Stimulated activated naive CD8-positive, alpha-beta T cell treated with anti-CD3 and anti-CD28 coated beads, Interleukin-15, amount 100 ng/mL, for 72 hours (primary cell): Measurements from ENCODE around the gene CIITA.

ENCODE experiments used
- ATAC-seq: fragments of 150-1000 bp; cut with Tn5 transposase; 2 replicates; pipeline ENCODE4 v1.10.0; 2021; ENCODE audit warnings: mild to moderate bottlenecking, moderate library complexity
- DNase-seq, 2 donors: peaks; one replicate each; pipeline ENCODE4 v3.0.0; 2021 to 2022
- H3K27ac Mint-ChIP-seq, 2 donors: one replicate each; pipeline ENCODE4 v1.8.0; 2022; ENCODE audit warnings: mild to moderate bottlenecking in 2 of 2, mixed read lengths in 2 of 2, moderate library complexity in 2 of 2
- H3K27me3 Mint-ChIP-seq: one replicate; pipeline ENCODE4 v1.8.0; 2022; ENCODE audit warnings: mixed read lengths
- H3K4me1 Mint-ChIP-seq: one replicate; pipeline ENCODE4 v1.8.0; 2022; ENCODE audit warnings: mild to moderate bottlenecking, mixed read lengths
- H3K4me3 Mint-ChIP-seq, 2 donors: one replicate each; pipeline ENCODE4 v1.8.0; 2022; ENCODE audit warnings: mild to moderate bottlenecking in 2 of 2, mixed read lengths in 2 of 2, moderate library complexity in 1 of 2
- H3K9me3 Mint-ChIP-seq, 2 donors: one replicate each; pipeline ENCODE4 v1.8.0; 2022; ENCODE audit warnings: mixed read lengths in 2 of 2

CIITA gene

GRCh38 chr16:10846213-10846998 lies 30.6 kb upstream of the CIITA start:
- Mint-ChIP-seq H3K4me3 (no peak overlapping the region), H3K9me3 (no peaks in the 10 kb centered on the region), H3K27ac (no peak overlapping the region), H3K4me1 (no peaks in the 10 kb centered on the region), H3K27me3 (peaks cover 41% of the 10 kb centered on the region)
- ATAC-seq: no peak
- DNase-seq: no peak

- Mint-ChIP-seq H3K27ac (no peak overlapping the region), H3K9me3 (no peaks in the 10 kb centered on the region), H3K4me3 (no peak overlapping the region), H3K4me1 (peaks cover 3% of the 10 kb centered on the region), H3K27me3 (peaks cover 36% of the 10 kb centered on the region)
- no peak for ATAC-seq
- DNase-seq: no peak
Measured at GRCh38 chr16:10847176-10847575, 29.8 kb upstream of the CIITA start.

GRCh38 chr16:10849736-10850477 lies 27.1 kb upstream of the CIITA start:
- ATAC-seq: no peak
- Mint-ChIP-seq H3K4me1 (peaks cover 12% of the 10 kb centered on the region), H3K4me3 (no peak overlapping the region), H3K9me3 (no peaks in the 10 kb centered on the region), H3K27ac (no peak overlapping the region), H3K27me3 (peaks cover 28% of the 10 kb centered on the region)
- DNase-seq: no peak

DNA sequence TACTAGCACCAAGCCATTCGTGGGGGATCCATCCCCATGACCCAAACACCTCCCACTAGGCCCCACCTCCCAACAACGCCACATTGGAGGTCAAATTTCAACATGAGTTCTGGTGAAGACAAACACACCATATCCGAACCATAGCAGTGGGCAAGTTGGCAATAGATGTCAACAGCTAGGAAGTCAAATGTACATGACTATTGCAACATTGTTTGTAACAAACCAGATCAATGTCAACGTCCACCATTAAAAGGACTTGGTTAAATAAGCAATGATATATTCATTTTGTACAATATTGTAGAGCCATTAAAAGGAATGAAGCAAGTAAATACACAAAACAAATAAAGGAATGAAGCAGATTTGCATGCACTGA lies 26.5 kb upstream of the CIITA start:
- Mint-ChIP-seq H3K27ac (no peak overlapping the region), H3K4me1 (peaks cover 12% of the 10 kb centered on the region), H3K4me3 (no peak overlapping the region), H3K9me3 (no peaks in the 10 kb centered on the region), H3K27me3 (peaks cover 28% of the 10 kb centered on the region)
- no peak for DNase-seq
- no peak for ATAC-seq

DNA sequence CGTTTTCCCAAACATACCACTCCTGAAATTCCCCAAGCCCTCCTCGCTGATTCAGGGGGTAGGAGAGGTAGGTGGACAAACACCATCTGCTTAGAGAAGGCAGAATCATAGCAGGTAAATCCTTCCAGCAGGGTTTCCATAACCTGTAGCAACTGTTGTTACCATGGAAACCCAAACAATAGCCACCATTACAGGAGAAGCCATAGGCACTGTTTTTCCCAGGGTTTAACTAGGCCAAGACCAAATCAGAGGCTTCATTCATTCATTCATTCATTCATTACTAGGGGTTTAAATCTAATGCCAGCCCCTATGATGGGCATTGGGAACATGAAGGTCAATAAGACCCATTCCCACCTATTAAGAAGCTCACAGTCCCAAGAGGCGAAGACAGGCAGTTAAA lies 25.5 kb upstream of the CIITA start:
- no peaks in the 10 kb centered on the region for H3K9me3 Mint-ChIP-seq
- H3K27ac Mint-ChIP-seq: no peak overlapping the region
- ATAC-seq: no peak
- no peak overlapping the region for H3K4me3 Mint-ChIP-seq
- no peak for DNase-seq
- peaks cover 28% of the 10 kb centered on the region for H3K27me3 Mint-ChIP-seq
- H3K4me1 Mint-ChIP-seq: peaks cover 12% of the 10 kb centered on the region

GRCh38 chr16:10852286-10852685 lies 24.7 kb upstream of the CIITA start:
- H3K4me1 Mint-ChIP-seq: peaks cover 12% of the 10 kb centered on the region
- no peak overlapping the region for H3K4me3 Mint-ChIP-seq
- peaks cover 20% of the 10 kb centered on the region for H3K27me3 Mint-ChIP-seq
- H3K9me3 Mint-ChIP-seq: no peaks in the 10 kb centered on the region
- no peak for DNase-seq
- no peak for ATAC-seq
- H3K27ac Mint-ChIP-seq: no peak overlapping the region

GRCh38 chr16:10852948-10853347 lies 24.1 kb upstream of the CIITA start:
- Mint-ChIP-seq H3K27ac (no peak overlapping the region), H3K9me3 (peaks cover 0 to 1% of the 10 kb centered on the region in 2 donors), H3K4me3 (no peak overlapping the region), H3K4me1 (peaks cover 12% of the 10 kb centered on the region), H3K27me3 (peaks cover 14% of the 10 kb centered on the region)
- DNase-seq: no peak
- ATAC-seq: no peak

DNA sequence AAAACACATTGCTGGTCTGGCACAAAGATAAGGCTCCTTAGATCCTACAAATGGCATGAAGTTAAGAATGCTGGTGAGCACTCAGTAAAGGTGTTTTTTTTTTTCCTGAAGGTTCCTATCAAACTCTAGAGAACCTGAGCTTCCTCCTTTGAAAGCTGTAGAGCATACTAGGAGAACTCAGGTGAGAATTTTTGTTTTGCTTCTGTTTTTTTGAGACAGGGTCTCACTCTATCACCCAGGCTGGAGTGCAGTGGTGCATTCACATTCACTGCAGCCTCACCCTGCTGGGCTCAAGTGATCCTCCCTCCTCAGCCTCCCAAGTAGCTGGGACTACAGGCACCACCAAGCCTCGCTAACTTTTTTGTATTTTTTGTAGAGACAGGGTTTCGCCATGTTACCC lies 21.0 kb upstream of the CIITA start:
- H3K27ac Mint-ChIP-seq: no peak overlapping the region
- no peak for ATAC-seq
- DNase-seq: no peak
- H3K9me3 Mint-ChIP-seq: peaks cover 10 to 20% of the 10 kb centered on the region in 2 donors
- H3K27me3 Mint-ChIP-seq: peaks cover 16% of the 10 kb centered on the region
- peaks cover 12% of the 10 kb centered on the region for H3K4me1 Mint-ChIP-seq
- no peak overlapping the region for H3K4me3 Mint-ChIP-seq

DNA sequence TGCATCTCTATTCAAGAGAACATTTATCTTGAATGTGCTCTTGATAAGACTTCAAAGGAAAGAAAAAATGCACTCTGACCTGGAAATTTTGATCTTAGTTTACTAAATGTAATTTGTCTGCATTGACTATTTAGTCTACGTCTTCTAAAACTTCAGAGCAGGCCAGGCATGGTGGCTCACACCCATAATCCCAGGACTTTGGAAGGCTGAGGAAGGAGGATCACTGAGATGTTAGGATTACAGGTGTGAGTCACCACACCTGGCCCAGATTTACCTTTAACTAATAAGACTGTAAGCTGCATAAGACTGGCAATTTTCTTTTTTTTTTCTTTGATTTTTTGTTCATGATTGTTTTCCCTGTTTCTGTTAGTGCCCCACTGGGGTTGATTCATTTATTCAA lies 18.8 kb upstream of the CIITA start:
- H3K27ac Mint-ChIP-seq: no peak overlapping the region
- peaks cover 36% of the 10 kb centered on the region for H3K27me3 Mint-ChIP-seq
- peaks cover 9% of the 10 kb centered on the region for H3K4me1 Mint-ChIP-seq
- no peak overlapping the region for H3K4me3 Mint-ChIP-seq
- no peak for DNase-seq
- no peak for ATAC-seq
- H3K9me3 Mint-ChIP-seq: peaks cover 10 to 20% of the 10 kb centered on the region in 2 donors

- peaks cover 36% of the 10 kb centered on the region for H3K27me3 Mint-ChIP-seq
- peaks cover 7% of the 10 kb centered on the region for H3K4me1 Mint-ChIP-seq
- peaks cover 10 to 20% of the 10 kb centered on the region in 2 donors for H3K9me3 Mint-ChIP-seq
- DNase-seq: no peak
- no peak overlapping the region for H3K4me3 Mint-ChIP-seq
- no peak for ATAC-seq
- no peak overlapping the region for H3K27ac Mint-ChIP-seq
Measured at GRCh38 chr16:10859020-10859419, 18.0 kb upstream of the CIITA start.

DNA sequence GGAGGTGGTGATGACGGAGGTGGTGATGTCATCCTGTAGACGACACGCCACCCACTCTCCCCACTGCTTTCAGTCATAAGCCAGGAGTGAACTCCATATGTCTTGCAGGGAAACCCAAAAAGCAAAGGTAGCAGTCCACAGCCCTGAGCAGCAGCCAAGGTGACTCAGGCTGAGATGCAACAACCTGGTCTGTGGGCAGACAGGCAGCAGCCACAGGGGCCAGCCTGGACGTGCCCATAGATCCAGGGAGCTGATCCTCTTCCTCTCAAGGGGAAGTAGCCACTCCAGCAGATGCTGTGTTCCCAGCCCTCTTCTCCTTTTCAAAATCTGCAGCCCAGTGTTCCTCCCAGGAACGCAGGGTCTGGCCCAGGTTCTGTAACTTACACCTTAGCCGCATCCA lies 17.3 kb upstream of the CIITA start:
- peaks cover 10 to 20% of the 10 kb centered on the region in 2 donors for H3K9me3 Mint-ChIP-seq
- H3K4me3 Mint-ChIP-seq: no peak overlapping the region
- no peak for ATAC-seq
- H3K4me1 Mint-ChIP-seq: peaks cover 7% of the 10 kb centered on the region
- DNase-seq: no peak
- H3K27me3 Mint-ChIP-seq: peaks cover 36% of the 10 kb centered on the region
- no peak overlapping the region for H3K27ac Mint-ChIP-seq

GRCh38 chr16:10862438-10862837 lies 14.6 kb upstream of the CIITA start:
- H3K4me3 Mint-ChIP-seq: no peak overlapping the region

DNA sequence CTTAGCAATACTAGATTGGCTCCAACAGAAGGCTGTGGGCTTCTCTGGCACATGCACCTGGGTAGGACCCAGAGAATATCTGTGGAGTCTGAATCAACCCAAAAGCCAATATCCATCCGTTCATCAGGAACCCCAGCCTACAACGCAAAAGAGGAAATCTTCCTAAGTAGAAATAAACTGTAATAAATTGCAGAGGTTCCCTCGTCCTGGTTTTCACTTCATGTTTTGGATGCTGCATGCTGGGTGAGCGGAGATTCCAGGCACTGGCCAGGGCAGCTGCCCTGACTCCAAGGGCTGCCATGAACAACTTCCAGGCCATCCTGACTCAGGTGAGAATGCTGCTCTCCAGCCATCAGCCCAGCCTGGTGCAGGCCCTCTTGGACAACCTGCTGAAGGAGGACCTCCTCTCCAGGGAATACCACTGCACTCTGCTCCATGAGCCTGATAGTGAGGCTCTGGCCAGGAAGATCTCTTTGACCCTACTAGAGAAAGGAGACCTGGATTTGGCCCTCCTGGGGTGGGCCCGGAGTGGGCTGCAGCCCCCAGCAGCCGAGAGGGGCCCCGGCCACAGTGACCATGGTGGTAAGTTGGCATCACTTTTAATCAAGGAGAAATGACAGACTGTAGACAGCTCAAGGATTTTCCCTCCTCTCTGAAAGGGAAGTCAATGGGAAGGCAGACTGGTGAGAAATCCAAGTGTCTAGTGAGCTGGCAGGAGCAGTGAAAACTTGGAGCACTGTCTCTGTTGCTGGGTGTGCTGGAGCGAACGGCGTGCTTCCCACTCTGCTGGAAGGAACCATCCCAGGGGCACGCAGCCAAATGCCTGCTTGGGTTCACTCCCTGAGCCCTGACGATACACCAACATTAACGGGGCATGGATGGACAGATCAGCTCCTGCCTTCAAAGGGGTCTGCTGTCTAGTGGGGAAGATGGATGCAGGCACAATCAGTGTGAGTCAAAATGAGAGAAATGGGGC lies 10.7 kb upstream of the CIITA start:
- H3K4me1 Mint-ChIP-seq: peaks cover 40% of the 10 kb centered on the region
- peaks cover 56% of the 10 kb centered on the region for H3K27me3 Mint-ChIP-seq
- H3K4me3 Mint-ChIP-seq: no peak overlapping the region
- no peak for ATAC-seq
- no peaks in the 10 kb centered on the region for H3K9me3 Mint-ChIP-seq
- no peak for DNase-seq
- H3K27ac Mint-ChIP-seq: peak overlapping the region in 1 of 2 donors; percentile 74

More at GRCh38 chr16:10862438-10862837, 14.6 kb upstream of the CIITA start:
- Mint-ChIP-seq H3K27ac (no peak overlapping the region), H3K9me3 (peaks cover 10 to 20% of the 10 kb centered on the region in 2 donors), H3K27me3 (peaks cover 51% of the 10 kb centered on the region), H3K4me1 (peaks cover 7% of the 10 kb centered on the region)
- ATAC-seq (no peak), DNase-seq (no peak)

GRCh38 chr16:10867199-10867598 lies 9.8 kb upstream of the CIITA start:
- ATAC-seq (no peak), DNase-seq (no peak)
- H3K27me3 Mint-ChIP-seq: peaks cover 51% of the 10 kb centered on the region
- H3K4me3 Mint-ChIP-seq: no peak overlapping the region
- H3K9me3 Mint-ChIP-seq: no peaks in the 10 kb centered on the region
- H3K4me1 Mint-ChIP-seq: peaks cover 46% of the 10 kb centered on the region
- no peak overlapping the region for H3K27ac Mint-ChIP-seq

- peak overlapping the region in 1 of 2 donors; percentile 14 for H3K4me3 Mint-ChIP-seq
- no peak for DNase-seq
- H3K27me3 Mint-ChIP-seq: peaks cover 52% of the 10 kb centered on the region
- H3K9me3 Mint-ChIP-seq: no peaks in the 10 kb centered on the region
- ATAC-seq: no peak
- H3K4me1 Mint-ChIP-seq: peaks cover 42% of the 10 kb centered on the region
- H3K27ac Mint-ChIP-seq: no peak overlapping the region
Measured at GRCh38 chr16:10868104-10868595, 8.9 kb upstream of the CIITA start.
